Measurements from ENCODE around the gene DGKD. TPM values are rescaled to one million over a fixed set of nuclear protein-coding genes. Genes with fewer than 3 reads are reported as not detected.

Gene DGKD
- total RNA-seq, 4 donors from 2014 or later, result 7.0 to 55.4 (median 10.9) TPM

DNA sequence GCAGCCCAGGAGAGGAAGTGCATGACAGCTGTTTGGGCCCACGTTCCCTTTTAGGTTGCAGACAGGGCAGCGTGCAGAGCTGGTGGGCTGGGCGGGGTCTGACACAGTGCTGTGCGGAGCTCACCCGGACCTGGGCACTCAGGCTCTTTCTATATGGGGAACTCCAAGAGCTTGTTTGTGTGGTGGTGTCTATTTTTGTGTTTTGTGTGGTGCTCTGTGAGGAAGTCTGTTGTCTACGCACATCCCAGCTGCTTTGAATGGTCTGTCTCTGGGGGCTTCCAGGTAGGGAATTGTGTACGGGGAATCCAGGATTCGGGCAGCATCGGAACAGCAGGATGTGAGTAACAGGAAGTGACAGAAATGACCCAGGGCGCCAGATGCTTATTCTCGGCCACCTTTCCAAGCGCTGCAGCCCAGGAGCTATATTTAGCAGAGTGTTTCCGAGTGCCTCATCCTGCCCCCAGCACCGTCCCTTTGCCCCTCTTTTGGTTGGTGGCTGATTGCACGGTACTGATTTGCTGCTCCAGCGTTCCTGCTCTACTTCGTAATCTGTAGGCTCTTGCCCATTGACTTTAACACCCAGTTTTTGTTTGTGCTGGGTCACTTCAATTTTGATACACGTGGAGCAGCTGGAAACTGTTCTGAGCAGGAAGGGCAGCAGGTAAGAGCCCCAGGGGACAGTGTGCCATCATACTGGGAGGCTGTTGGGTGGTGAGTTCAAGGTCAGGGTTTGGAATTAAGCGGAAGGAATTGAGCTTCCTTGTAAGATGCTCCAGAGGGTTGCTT lies 64.7 kb downstream of the DGKD start:
- Histone ChIP-seq H3K9me3 (no peaks in the 10 kb centered on the region), H3K36me3 (no peaks in the 10 kb centered on the region), H3K27ac (no peak overlapping the region), H3K4me1 (peaks cover 6% of the 10 kb centered on the region), H3K27me3 (no peaks in the 10 kb centered on the region), H3K4me3 (no peak overlapping the region)
- TF ChIP-seq EP300 (IDR thresholded peaks at IDR 0.05), result no peak
- no peak for TF ChIP-seq POLR2AphosphoS5 (IDR thresholded peaks at IDR 0.05)
- TF ChIP-seq POLR2A (IDR thresholded peaks at IDR 0.05), result no peak
- TF ChIP-seq, protein P1, sequence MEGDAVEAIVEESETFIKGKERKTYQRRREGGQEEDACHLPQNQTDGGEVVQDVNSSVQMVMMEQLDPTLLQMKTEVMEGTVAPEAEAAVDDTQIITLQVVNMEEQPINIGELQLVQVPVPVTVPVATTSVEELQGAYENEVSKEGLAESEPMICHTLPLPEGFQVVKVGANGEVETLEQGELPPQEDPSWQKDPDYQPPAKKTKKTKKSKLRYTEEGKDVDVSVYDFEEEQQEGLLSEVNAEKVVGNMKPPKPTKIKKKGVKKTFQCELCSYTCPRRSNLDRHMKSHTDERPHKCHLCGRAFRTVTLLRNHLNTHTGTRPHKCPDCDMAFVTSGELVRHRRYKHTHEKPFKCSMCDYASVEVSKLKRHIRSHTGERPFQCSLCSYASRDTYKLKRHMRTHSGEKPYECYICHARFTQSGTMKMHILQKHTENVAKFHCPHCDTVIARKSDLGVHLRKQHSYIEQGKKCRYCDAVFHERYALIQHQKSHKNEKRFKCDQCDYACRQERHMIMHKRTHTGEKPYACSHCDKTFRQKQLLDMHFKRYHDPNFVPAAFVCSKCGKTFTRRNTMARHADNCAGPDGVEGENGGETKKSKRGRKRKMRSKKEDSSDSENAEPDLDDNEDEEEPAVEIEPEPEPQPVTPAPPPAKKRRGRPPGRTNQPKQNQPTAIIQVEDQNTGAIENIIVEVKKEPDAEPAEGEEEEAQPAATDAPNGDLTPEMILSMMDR (IDR thresholded peaks at IDR 0.05), result no peak
- WGBS, result 59% methylated on average over 15 of the region's 19 CpGs
- peak in 1 of 2 donors; percentile 68 for DNase-seq (ENCODE audit: low spot score in 2 of 2)

DNA sequence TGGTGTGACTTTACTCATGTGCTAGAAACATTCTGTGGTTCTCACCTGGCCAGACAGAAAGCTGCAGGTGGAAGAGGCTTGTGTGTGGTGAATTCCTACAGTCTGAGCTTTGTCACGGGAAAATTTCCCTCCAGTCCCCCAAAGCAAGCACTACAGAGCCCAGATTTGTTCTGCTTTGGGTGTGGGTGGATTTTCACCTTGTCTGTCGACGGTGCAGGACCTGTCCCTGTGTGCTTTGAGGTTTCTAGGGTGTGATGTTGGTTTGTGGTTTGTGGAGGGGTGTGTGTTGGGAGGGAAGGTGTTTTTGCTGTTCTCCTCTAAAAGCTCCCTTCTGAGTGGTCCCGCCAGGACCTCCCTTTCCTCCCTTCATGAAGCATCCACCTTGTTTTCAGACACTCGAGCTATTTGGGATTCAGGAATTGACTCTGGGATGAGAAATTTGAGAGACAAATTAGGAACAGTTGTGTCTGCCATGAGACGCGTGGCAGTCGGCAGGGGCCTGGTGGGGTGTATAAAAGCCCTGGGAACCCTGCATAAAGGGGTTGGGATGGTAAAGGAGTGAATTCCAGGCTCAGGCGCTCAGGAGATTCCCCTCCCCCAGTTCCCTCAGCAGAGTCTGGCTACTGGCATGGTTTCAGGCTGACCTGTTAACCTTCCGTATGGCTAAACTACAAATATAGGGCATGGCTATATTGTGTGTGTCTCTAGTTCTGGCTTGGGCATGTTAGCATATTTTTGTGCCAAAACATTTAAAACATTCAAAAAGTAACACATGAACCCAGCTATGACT lies 65.5 kb downstream of the DGKD start:
- Histone ChIP-seq H3K4me1 (peaks cover 9% of the 10 kb centered on the region), H3K27me3 (no peaks in the 10 kb centered on the region), H3K27ac (no peak overlapping the region), H3K9me3 (no peaks in the 10 kb centered on the region), H3K36me3 (no peaks in the 10 kb centered on the region), H3K4me3 (no peak overlapping the region)
- 71% methylated on average over 8 of the region's 10 CpGs for WGBS
- TF ChIP-seq, protein P1 (IDR thresholded peaks at IDR 0.05), result no peak
- TF ChIP-seq EP300 (IDR thresholded peaks at IDR 0.05) (no peak), POLR2A (IDR thresholded peaks at IDR 0.05) (no peak), POLR2AphosphoS5 (IDR thresholded peaks at IDR 0.05) (no peak)
- peak in 1 of 2 donors; percentile 8 for DNase-seq (ENCODE audit: low spot score in 2 of 2)

DNA sequence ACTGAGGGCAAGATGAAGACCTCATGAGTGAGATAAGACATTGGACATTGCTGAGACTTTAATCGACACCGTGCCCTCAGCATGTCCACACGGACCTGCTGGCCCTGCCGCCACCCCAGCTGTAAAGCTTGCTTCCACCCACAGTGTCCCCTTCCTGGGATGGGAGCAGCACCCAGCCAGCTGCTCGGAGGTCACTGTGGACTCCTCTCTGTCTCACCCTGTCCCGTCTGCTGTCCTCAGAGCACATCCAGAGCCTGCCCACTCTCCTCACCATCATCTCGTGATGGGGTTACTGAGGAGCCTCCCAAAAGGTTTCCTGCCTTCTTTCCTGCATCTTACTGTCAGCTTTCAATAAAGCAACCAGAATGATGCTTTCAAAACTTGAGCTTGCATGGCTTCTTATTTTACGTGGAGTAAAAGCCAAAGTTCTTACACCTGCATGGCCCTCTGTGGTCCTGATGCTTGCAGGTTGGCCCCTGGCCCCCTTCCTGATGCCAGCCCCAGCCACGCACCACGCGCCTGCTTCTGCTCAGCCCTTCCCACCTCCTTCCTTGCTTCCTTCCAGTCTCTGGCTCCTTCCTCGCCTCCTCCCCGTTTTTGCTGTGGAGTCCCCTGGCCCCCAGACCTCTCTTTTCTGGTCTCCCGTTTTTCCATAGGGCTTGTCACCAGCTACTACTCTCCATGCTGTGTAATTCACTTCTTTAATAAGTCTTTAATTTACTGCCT lies 67.0 kb downstream of the DGKD start:
- H3K9me3 ChIP-seq, result no peaks in the 10 kb centered on the region
- H3K27ac ChIP-seq, result no peak overlapping the region
- peaks cover 7% of the 10 kb centered on the region for H3K4me1 ChIP-seq
- no peak overlapping the region for H3K4me3 ChIP-seq
- WGBS, result 86% methylated on average over 14 of the region's 14 CpGs
- TF ChIP-seq POLR2A (IDR thresholded peaks at IDR 0.05) (no peak), POLR2AphosphoS5 (IDR thresholded peaks at IDR 0.05) (no peak), EP300 (IDR thresholded peaks at IDR 0.05) (no peak)
- TF ChIP-seq, protein P1 (IDR thresholded peaks at IDR 0.05), result no peak
- peak in 1 of 2 donors; percentile 45 for DNase-seq (ENCODE audit: low spot score in 2 of 2)
- no peaks in the 10 kb centered on the region for H3K36me3 ChIP-seq
- H3K27me3 ChIP-seq, result no peaks in the 10 kb centered on the region

DNA sequence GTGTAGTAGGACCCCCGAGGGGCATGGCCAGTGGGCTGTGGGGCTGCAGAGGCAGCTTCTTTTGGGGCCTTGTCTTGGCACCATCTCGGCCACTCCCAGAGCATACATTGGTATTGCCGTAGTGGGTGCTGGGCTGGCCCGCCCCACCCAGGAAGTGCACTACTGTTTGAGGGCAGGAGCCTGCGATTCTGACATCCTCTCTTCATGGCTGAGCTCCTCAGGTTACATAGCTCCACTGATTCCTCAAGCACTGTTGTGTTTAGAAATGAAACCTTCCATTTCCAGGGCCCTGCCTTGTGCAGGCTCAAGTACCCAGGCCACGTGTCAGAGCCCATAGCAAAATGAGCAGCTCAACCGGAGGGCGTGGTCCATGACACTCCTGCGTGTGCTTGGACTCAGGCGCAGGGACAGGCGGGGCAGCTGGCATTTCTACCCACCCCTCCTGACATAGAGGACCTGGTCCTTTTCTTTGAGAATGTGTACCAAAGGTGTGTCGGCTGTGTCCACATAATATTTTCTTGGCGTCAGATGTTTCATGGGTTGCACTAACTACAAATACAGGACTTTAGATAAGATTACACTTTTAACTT lies 67.9 kb downstream of the DGKD start:
- DNase-seq (ENCODE audit: low spot score in 2 of 2), result peak in 1 of 2 donors; percentile 76
- 79% methylated on average over 10 of the region's 13 CpGs for WGBS

More for the DNA sequence above, 67.9 kb downstream of the DGKD start:
- H3K4me1 ChIP-seq, result peaks cover 7% of the 10 kb centered on the region
- H3K27me3 ChIP-seq, result no peaks in the 10 kb centered on the region
- H3K4me3 ChIP-seq, result no peak overlapping the region
- H3K36me3 ChIP-seq, result no peaks in the 10 kb centered on the region
- TF ChIP-seq, protein P1 (IDR thresholded peaks at IDR 0.05), result no peak
- TF ChIP-seq POLR2A (IDR thresholded peaks at IDR 0.05), result no peak
- TF ChIP-seq POLR2AphosphoS5 (IDR thresholded peaks at IDR 0.05), result no peak
- no peak for TF ChIP-seq EP300 (IDR thresholded peaks at IDR 0.05)
- no peak overlapping the region for H3K27ac ChIP-seq
- no peaks in the 10 kb centered on the region for H3K9me3 ChIP-seq

Measured in suprapubic skin (tissue), 4 donors.